Stimulated activated CD8-positive, alpha-beta memory T cell treated with anti-CD3 and anti-CD28 coated beads, Interleukin-4, amount 100 ng/mL, for 1 hour (primary cell): Measurements from ENCODE around the gene DHDDS.

Experiments
- DNase-seq, 2 donors: peaks; one replicate each; pipeline ENCODE4 v3.0.0-alpha.2; 2020; ENCODE audit warnings: low read depth in 2 of 2, low spot score in 1 of 2

DHDDS gene

DNA sequence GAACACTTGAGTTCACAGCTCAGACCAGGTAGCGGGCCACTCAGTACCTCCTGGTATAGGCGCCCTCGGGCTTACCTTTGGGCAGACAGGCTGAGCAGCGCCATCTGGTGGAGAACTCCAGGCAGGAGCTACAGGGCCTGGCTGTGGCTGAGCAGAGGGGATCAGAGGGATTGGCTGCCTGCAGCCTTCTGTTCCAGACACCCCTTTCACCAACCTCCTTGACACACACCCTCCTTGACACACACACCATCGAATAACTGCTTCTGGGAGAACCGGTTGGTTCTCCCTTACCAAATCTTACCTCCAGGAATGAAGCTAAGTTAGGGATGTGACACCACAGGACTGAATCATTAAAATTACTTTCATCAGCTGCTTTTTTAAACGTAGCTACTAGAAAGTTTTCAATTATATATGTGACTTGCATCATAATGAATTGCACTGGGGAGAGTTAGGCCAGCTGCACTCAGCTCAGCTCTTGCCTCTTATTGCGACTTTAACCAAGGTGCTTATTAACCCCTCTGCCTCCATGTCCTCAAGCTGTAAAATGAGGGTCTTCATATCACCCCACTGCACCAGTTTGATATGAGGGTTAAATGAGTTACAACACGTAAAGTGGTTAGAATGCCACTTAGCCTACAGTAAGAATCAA is 14.9 kb upstream of the DHDDS start:
- DNase-seq: peak; percentile 74 to 77

DNA sequence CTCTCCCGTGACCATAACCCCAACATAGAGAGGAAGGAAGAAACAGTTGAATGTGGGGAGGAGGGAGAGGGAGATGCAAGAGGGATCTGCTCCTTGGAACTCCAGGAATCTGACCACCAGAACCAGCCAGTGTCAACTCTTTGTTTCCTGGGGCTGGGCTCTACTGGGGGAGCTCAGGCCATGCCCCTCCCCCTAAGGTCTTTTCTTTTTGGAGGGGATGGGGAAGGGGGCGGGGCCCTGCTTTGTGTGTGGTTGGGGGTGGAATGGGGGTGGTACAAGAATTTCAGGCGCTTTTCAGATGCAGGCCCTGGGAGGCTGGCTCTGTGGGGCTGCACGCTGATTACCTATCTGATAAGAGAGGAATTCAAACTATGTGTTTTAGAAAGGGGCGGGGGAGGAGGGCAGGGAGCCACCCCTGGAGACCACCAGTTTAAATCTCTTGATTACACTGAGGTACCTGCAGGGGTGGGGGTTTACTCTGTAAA is 13.2 kb upstream of the DHDDS start:
- DNase-seq: no peak

DNA sequence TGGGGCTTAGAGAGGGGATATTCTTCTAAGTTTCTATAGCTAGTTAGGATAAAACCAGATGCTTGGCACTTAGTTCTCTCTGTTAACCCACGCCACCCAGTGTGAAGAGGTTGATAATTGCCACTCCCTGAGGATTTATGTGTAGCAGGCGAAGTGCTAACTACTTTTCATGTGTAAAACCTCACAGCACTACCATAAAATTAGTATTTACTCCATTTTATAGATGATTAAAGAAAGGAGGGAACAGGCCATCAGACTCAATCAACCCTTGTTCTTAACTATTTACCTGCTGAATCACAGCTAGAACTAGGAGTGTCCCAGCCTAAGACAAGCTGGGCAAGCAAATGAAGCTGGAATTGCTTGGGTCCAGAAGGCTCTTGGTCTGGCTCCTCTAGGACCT is 12.6 kb upstream of the DHDDS start:
- no peak for DNase-seq

DNA sequence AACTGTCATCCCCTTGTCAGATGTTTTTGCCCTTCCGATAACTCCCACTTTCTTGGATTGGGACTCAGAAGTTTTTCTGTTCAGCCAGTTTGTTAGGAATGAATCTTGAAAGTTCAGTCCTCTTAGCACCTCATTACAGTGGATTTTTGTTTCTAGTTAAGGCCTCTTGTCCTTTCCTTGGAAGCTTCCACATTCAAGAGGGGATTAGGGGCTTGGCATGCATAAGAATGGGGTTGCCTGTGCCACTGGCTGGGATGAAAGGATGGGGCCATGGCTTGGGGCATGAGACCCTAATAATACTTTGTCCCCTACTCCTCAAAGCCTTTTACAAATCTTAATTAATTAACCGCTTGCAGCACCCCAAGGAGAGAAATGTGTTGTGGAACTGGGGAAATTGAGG is 2.4 kb upstream of the DHDDS start:
- no peak for DNase-seq

DNA sequence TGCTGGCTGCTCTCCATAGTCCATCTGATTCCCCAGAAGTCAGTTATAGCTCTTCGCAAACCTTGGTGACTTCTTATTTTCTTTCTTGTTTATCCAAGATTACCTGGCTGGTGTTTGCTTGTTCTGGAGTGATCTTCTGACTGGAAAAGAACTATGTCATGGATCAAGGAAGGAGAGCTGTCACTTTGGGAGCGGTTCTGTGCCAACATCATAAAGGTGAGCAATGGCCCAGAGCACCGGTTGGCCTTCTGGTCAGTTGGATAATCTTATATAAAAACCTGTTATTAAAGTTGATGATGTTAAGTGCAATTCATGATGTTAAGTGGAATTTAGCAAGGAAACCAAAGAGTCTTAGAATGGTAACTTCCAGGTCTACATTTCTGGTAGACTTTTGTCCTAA is 672 bp downstream of the DHDDS start:
- DNase-seq: no peak

DNA sequence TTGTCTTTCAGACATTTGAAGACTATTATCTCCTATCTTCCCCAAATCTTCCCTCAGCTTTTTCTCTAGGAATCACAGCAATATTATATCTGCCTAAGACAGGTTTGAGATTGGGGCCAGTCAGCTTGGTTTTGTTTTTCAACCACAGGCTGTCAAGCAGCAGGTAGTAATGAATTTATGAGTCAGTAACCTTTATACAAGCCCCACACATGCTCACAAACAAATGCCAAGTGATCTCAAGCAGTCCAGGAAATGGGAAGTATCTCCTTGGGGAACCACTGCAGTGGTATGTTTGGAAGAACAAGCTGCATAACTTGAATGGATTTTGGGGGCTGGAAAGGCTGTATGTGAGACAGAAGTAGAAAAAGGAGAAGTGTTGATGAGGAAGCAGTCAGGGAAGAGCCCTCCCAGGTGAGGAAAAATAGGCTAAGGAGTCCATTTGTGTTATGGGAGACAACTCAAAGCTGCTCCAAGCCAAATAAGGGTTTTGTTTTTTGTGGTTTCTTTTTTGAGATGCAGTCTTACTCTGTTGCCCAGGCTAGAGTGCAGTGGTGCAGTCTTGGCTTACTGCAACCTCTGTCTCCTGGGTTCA is 2.1 kb downstream of the DHDDS start:
- no peak for DNase-seq

DNA sequence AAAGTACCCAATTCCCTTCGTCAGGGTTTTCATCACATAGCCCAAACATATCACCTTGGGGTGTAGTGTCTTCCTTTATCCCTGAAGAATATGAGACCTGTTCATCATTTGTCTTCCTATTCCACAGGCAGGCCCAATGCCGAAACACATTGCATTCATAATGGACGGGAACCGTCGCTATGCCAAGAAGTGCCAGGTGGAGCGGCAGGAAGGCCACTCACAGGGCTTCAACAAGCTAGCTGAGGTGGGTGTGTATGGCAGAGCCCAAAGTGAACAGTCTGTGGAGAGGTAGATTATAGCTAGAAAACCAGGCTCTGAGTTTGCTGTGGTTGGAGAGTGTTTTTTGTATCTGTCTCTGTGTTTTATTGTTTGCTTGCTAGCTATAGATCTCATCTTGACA is 5.9 kb downstream of the DHDDS start:
- DNase-seq: no peak

DNA sequence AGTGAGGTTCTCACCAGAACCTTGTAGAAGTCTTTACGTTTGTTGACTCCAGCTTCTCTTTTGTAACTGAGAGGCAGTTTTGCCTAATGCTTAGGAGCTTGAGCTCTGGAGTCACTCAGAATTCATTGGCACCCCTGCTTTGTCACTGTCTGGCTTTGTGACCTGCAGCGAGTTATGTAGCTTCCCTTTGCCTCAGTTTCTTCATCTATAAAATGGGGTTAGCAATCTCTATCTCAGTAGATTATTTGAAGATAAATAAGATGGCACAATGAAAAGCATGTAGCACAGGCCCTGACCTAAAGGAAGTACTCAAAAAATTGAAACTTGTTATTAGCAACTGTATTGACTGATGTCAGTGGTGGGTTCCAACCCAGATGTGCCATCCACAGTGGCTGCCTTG is 8.1 kb downstream of the DHDDS start:
- DNase-seq: no peak

DNA sequence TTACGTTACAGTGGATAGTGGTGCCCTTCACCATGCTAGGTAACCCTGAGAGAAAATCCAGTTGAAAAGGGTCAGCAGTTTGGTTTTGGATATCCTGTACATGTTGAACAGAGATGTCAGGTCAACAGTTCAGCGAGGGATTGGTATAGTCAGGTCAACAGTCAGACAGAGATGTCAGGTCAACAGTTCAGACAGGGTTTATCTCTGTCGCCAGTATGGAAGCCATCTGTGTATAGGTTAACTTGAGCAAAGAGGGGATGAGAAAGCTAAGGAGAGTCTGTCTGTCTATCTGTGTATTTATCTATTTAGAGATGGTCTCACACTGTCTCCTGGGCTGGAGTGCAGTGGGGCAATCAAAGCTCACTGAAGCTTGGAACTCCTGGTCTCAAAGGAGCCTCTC is 17.7 kb downstream of the DHDDS start:
- no peak for DNase-seq

DNA sequence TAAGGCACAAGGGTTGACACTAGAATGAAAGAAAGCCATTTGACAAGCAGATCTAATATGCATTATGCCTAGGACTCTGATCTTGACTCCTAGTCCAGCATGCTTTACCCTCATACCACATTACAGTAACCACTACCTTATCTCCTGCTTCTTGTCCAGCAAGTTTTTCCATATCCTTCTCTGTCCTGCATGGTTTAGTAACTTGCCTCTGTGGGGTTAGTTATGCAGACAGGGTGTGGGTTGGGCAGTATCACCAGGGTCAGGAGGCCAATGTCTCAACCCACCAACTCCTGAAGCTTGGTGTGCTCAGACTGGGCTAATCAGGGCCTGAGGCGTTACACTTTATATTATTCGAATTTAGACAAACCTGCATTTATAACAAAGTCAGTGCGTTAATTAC is 18.8 kb downstream of the DHDDS start:
- no peak for DNase-seq

DNA sequence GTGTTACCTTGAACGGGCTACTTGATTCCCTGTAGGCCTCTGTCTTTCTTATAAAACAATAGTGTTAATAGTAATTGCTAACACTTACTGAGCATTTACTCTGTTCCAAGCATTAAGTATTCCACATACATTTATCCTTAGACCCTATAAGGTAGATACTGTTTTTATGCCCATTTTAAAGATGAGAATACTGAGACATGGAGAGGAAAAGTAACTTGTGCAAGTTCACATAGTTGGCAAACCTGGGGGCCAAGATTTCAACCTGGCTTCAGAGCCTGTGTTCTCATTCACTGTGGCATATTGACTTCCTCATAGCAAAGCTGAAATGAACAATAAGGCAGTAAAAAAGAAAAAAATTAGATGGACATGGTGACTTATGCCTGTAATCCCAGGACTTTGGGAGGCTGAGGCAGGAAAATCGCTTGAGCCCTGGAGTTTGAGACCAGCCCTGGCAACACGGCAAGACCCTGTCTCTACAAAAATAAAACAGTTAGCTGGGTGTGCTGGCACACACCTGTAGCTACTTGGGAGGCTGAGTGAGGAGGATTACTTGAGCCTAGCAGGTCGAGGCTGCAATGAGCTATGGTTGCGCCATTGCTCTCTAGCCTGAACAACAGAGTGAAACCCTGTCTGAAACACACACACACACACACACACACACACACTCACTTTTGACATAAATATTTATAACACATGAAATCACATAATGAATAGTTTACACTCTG is 20.5 kb downstream of the DHDDS start:
- DNase-seq: no peak

DNA sequence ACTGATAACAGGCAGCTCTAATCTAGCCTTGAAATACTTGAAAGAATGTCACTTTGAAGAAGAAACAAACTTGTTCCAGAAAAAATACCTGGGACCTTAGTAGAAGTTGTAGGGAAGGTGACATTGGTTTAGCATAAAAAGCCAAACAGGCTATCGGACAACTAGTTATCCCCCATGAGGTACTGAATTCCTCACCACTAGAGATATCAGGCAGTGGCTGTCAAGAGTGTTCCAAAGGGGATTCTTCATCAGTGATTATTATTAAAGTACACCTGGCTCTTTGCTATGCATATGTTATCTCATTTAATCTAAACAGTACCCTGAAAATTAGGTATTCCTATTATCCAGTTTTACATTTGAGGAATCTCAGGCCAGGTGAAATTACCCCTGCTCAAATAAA is 27.0 kb downstream of the DHDDS start:
- no peak for DNase-seq

DNA sequence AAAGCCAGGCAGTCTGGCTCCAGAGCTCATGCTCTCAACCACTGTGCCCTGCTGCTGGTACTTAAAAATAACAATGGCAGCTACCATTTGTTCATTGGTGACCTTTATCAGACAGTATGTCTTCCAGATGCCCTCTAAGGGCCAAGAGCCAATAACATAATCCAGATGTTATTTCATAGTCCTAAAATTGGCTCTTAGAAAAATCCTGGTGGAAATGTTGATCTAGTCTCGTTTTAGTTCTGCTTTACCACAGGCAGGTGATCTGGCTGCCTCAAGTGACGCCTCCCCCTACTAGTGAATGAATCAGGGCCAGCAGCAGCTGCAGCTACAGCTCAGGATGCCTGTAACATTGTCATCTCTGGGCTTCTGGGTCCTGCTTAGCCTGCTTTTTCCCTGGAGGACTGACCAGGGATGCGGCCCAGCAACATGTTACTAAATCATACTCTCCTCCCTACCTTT is 27.5 kb downstream of the DHDDS start:
- DNase-seq: no peak

DNA sequence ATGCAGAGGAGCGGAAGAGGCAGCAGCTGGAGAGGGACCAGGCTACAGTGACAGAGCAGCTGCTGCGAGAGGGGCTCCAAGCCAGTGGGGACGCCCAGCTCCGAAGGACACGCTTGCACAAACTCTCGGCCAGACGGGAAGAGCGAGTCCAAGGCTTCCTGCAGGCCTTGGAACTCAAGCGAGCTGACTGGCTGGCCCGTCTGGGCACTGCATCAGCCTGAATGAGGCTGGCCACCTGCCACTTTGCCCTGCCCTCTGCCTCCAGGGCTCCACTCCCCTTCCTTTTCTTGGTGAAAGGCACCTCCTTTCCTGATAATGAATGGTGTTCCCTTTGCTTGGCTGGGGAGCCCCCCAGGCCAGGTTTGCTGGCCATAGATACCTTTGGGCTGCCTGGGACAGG is 36.8 kb downstream of the DHDDS start:
- DNase-seq: no peak

DNA sequence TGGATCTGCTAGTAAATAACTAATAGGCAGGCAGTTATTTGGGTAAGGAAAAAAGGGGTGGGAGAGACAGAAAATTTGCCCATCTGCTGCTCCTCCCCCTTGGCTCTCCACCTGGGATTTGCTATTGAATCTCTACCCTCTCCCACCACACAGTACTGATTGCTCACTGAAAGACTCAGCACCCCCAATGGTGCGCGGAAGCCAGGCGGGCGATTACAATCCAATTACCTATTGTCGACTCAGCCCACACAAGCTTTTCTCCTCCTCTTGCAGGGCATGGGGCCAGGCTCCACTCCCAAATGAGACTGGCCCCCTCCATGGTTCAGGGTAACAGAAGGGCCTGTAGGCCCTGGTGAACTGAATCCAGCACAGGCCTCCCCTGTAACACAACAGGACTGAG is 37.4 kb downstream of the DHDDS start:
- no peak for DNase-seq

DNA sequence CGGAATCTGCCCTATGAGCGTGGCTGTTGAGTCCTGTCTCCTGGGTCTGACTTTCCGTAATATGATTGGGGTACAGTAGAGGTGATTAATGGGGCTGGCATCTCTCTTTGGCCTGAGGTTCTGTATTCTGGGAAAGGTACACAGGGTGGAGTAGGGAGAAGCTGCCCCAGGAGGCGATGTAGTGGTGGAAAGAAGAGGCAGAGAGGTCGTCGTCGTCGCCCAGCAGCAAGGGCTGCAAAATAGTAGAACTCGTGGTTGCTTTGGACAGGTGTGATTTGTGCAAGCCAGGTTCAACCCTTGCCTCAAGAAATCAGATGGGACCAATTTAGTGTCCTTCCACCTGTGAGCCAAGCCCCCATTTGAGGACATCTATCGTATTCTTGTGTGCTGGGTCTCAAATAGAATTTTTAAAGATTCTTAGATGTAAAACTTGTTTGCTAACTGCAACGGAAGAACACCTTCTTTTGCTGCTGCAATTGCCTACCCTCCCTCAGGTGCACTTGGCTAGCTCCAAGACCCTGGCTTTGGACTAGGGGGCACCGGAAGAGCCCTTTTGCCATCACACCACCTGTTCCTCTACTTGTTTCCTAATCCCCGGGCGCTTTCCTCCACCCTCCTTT is 38.9 kb downstream of the DHDDS start:
- no peak for DNase-seq

DNA sequence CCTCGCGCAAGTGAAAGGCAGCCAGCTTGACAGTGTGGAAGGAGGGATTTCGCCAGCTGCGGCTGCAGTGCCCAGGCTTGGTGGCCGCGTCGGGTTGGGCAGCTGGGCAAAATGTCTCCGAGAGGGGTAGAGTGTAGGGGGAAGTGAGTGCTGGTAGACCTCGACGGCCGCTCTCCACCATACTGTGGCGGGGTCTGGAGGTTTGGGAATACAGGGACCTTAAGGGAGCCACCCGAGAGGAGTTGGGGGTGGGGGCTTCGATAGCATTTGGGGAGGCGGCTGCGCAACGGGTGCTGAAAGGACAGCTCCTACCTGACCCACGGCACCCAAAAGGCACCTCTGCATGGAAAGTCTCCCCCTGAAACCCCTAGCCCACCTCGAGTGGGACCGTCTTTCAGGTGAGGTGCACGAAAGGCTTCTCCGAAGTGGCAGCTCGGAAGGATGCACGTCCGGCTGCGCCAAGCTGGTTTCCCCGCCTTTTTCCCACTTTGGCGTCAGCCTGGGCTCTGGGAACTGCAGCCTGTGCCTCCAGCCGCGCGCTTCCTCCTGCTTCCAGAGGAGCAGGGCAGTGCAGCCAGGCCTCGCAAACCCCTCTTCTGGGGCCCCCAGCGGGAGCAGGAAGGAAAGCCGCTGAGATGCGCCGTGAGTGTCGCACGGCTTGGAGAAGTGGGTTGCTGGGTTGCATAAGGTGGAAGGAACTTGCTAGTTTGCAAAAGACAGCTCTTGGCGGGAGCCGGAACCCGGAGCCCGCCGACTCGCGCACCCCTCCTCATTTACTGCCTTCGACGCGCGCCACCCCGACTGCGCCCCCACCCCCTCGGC is 39.6 kb downstream of the DHDDS start:
- DNase-seq: no peak

DNA sequence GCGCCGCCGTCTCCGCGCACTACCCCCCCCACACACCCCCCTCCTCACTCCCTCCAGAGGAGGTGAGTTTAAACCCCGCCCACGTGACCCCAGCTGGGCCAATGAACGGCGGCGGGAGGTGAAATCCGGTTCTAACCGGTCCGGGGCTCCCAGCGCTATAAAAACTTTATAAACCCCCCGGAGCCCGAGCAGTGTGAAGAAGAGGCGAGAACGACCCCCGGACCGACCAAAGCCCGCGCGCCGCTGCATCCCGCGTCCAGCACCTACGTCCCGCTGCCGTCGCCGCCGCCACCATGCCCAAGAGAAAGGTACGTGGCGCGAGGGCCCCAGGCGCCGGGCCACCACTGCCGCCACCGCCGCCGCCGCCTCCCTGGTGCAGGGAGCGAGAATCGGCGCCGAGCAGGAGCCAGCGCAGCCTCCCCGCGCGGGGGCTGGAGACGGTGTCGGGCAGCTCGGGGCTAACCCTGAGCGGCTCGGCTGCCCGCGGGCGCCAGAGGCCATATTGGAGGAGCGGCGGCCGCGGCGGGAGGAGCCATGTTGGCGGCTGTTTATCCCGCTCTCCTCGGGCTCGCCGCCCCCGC is 40.3 kb downstream of the DHDDS start, which contains the start of gene HMGN2:
HMGN2 (plus strand) TSS at position 121 of the 581 bp plus-strand sequence; CDS start at position 294, 173 bp downstream.
- peak; percentile 63 to 80 for DNase-seq

DNA sequence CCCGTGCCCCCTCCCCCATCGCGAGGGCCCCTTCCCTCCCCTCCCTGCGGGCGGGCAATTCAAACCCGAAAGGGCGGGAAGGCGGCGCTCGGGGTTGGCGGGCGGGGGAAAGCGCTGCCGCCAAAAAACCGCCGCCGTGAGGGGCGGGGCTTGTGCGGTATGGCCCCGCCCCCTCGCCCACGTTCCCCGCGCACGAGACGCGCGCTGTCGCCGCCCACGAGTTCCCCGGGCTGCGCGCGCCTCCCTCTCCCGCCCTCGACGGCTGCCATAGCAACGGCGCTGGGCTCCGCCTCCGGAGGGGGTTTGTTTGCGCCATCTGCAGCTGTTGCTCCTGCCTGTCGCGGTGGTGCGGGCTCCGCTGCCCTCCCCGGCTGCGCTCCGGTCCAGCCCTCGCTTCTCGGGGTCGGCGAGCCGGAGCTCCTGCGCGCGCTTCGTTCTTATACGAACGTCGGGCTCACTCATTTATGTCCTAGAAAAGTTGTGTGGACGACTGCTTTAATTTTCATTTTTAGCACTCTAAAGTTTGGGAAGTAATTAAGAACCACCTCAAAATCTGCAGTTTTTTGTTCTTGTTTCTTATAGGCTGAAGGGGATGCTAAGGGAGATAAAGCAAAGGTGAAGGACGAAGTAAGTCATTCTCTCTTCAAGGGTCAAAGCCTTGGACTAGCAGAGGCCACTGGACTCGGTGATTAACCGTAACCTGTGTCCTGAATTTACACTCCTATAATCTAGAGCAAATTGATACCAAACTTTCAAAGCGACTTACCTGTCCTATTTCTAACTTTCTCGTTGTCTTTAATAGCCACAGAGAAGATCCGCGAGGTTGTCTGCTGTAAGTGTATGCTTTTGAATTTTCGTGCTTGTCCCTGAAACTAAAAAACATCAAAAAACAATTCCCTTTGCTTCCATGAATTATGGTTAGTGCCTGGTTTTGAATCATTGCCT is 41.1 kb downstream of the DHDDS start:
- peak; percentile 90 to 97 for DNase-seq
